Measurements from ENCODE around the gene RBFOX2. TPM values are rescaled to one million over a fixed set of nuclear protein-coding genes. Genes with fewer than 3 reads are reported as not detected.
A peak's percentile ranks its signal among the peaks of the same experiment; 100 is the strongest.
"Not testable (repeated sequence)": the region's sequence is repeated elsewhere in the genome, so short reads cannot be mapped to it uniquely, and the experiment has no call there.

Gene RBFOX2, protein sequence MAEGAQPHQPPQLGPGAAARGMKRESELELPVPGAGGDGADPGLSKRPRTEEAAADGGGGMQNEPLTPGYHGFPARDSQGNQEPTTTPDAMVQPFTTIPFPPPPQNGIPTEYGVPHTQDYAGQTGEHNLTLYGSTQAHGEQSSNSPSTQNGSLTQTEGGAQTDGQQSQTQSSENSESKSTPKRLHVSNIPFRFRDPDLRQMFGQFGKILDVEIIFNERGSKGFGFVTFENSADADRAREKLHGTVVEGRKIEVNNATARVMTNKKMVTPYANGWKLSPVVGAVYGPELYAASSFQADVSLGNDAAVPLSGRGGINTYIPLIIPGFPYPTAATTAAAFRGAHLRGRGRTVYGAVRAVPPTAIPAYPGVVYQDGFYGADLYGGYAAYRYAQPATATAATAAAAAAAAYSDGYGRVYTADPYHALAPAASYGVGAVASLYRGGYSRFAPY
- 136 and 147 TPM in 2 replicates for total RNA-seq (2014; rRNA removed; shearing (Covaris generic))

DNA sequence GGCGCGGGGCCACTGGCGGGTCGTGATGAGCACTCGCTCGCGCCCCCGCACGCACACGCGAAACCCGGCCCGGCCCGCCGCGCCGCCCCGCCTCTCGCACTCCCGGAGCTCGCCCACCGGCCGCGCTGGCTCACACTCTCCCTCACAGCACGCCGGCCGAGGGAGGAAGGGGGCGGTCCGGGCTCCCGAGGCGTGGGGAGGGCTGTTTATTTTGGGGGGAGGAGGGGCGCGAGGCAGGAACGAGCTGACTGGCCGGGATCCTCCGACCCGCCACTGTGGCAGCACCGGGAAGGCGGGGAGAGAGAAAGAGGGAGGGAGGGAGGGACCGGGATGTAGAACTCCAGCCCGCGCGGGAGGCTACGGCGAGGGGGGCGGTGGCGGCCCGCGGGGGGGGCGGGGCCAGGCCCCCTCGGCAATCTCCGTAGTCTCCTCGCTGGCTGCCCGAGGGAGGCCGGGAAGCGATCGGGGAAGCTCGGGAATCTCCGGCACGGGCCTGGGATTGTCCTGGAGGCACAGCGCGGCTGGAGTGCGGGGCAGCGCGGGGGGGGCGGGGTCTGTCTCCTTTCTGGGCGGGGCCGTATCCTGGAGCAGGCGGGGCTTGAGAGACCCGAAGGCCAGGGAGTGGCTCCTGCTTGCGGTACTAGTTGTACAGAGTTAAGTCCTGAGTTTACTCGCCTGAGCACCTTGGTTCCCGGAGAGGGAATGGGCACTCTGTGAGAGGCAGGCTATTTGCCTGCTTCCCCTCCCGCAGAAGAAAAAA, at the start of gene RBFOX2:
Gene RBFOX2, minus strand, starts transcription at position 179 of the 760 bp plus-strand sequence. CDS start 399 bp downstream, outside the sequence.
- peak; percentile 96 to 97 for DNase-seq
- H3K27me3 ChIP-seq: no peaks in the 10 kb centered on the region
- H3K36me3 ChIP-seq: no peaks in the 10 kb centered on the region
- H3K4me3 ChIP-seq: peak within 1 kb of the TSS; percentile 89
- no peaks in the 10 kb centered on the region for H3K4me1 ChIP-seq
- peak within 1 kb of the TSS; percentile 77 for H3K27ac ChIP-seq
- H3K9me3 ChIP-seq (replicated peaks): no peaks in the 10 kb centered on the region

DNA sequence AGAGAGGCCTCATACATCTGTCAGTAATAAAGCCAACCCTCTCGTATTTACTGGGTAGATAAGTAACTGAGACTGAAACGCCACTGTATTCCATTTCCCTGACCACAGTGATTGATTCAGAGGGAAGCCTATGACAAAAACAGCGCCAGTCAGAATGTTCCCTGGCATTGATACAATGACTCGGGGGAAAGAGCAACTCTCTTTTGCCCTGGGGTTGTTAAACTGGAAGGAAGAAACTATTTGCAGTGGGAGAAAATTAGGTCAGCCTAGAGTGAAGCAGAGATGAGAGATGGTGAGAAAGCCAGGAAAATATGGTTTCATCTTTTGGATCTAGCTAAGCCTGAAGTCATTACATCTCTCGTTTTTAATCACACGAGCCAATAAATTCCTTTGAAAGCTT, 48.6 kb upstream of the RBFOX2 start:
- no peaks in the 10 kb centered on the region for H3K27me3 ChIP-seq
- no peaks in the 10 kb centered on the region for H3K36me3 ChIP-seq
- no peaks in the 10 kb centered on the region for H3K4me1 ChIP-seq
- H3K9me3 ChIP-seq (replicated peaks): no peaks in the 10 kb centered on the region
- H3K27ac ChIP-seq: no peak overlapping the region
- no peak overlapping the region for H3K4me3 ChIP-seq
- DNase-seq: no peak

DNA sequence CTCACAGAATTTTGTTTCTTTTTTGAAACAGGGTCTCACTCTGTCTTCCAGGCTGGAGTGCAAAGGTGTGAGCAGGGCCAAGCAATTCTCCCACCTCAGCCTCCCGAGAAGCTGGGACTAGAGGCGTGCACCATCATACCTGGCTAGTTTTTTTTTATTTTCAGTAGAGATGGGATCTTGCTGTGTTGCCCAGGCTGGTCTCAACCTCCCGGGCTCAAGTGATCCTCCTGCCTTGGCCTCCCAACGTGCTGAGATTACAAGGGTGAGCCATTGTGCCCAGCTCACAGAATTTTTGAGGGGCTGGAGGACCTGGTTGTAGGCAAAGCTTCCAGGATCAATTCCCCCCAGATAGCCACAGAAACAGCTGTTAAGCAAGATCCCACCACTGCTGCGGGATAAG, 47.1 kb upstream of the RBFOX2 start:
- H3K36me3 ChIP-seq: no peaks in the 10 kb centered on the region
- H3K27ac ChIP-seq: no peak overlapping the region
- H3K9me3 ChIP-seq (replicated peaks): no peaks in the 10 kb centered on the region
- H3K4me3 ChIP-seq: no peak overlapping the region
- H3K27me3 ChIP-seq: no peaks in the 10 kb centered on the region
- no peaks in the 10 kb centered on the region for H3K4me1 ChIP-seq
- no peak for DNase-seq

DNA sequence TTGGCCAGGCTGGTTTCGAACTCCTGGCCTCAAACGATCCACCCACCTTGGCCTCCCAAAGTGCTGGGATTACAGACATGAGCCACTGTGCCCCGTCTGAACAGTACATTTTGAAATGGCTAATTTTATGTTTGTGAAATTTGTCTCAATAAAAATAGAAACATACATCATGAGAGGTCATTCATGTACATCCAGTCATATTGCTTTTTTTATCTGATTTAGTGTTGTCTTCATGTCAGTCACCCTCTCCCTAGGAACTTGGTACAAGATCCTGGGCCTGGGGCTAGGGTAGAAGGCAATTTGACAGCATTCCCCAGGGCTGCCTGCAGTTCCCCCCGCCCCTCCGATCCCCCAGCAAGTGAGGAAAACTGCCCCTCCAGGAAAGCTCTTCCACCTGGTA, 46.6 kb upstream of the RBFOX2 start:
- Histone ChIP-seq H3K36me3 (no peaks in the 10 kb centered on the region), H3K27ac (no peak overlapping the region), H3K9me3 (replicated peaks) (no peaks in the 10 kb centered on the region), H3K4me3 (no peak overlapping the region), H3K4me1 (no peaks in the 10 kb centered on the region), H3K27me3 (no peaks in the 10 kb centered on the region)
- no peak for DNase-seq

DNA sequence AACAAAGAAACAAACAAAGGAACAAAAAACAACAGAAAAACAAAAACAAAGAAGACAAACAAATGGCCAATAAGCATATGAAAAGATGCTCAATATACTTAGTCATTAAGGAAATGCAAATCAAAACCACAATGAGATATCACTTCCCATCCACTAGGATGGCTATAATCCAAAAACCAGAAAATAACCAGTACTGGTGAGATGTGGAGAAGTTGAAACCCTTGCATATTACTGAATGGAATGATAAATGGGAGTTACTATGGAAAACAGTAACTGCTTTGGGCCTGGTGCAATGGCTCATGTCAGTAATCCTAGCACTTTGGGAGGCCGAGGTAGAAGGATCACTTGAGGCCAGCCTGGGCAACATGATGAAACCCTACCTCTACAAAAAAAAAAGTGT, 44.9 kb upstream of the RBFOX2 start:
- no peaks in the 10 kb centered on the region for H3K4me1 ChIP-seq
- H3K9me3 ChIP-seq (replicated peaks): no peaks in the 10 kb centered on the region
- H3K36me3 ChIP-seq: no peaks in the 10 kb centered on the region
- no peaks in the 10 kb centered on the region for H3K27me3 ChIP-seq
- H3K4me3 ChIP-seq: no peak overlapping the region
- H3K27ac ChIP-seq: no peak overlapping the region
- no peak for DNase-seq

DNA sequence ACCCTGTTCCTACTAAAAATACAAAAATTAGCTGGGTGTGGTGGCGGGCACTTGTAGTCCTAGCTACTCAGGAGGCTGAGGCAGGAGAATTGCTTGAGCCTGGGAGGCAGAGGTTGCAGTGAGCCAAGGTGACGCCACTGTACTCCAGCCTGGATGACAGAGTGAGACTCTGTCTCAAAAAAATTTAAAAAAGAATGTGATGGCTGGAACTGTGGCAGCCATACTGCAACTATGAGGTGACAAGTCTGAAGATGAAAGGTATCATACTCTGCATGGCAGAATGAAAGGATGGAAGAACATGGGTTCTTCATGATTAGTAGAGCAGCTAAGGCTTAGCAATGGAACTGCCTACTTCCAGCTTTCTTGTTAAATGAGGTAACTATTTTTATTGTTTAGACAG, 42.0 kb upstream of the RBFOX2 start:
- H3K4me3 ChIP-seq; H3K9me3 ChIP-seq (replicated peaks); H3K36me3 ChIP-seq; H3K27me3 ChIP-seq; H3K4me1 ChIP-seq; DNase-seq; H3K27ac ChIP-seq: not testable (repeated sequence)

DNA sequence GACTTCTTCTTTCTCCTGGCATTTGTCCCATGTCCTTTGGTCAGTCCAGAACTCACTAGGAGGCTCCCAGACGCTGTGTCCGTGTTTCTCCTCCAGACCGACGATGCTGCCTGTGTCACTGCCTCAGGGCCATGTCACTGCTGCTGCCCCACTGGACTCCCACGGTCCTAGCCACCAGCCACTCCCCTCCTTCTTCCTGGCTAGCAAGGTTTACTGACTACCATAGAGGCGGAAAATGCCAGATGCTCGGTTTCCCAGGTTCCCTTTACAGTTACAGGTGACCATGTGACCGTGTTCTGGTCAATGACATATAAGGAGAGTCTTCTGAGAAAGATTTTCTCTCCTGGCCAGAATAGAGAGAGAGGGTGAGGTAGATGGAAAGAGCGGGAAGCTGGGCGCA, 40.7 kb upstream of the RBFOX2 start:
- no peak overlapping the region for H3K4me3 ChIP-seq
- no peaks in the 10 kb centered on the region for H3K9me3 ChIP-seq (replicated peaks)
- H3K27ac ChIP-seq: no peak overlapping the region
- H3K4me1 ChIP-seq: peaks cover 4% of the 10 kb centered on the region; the same call in 1 of the 2 replicates
- H3K36me3 ChIP-seq: no peaks in the 10 kb centered on the region
- no peak for DNase-seq
- no peaks in the 10 kb centered on the region for H3K27me3 ChIP-seq

DNA sequence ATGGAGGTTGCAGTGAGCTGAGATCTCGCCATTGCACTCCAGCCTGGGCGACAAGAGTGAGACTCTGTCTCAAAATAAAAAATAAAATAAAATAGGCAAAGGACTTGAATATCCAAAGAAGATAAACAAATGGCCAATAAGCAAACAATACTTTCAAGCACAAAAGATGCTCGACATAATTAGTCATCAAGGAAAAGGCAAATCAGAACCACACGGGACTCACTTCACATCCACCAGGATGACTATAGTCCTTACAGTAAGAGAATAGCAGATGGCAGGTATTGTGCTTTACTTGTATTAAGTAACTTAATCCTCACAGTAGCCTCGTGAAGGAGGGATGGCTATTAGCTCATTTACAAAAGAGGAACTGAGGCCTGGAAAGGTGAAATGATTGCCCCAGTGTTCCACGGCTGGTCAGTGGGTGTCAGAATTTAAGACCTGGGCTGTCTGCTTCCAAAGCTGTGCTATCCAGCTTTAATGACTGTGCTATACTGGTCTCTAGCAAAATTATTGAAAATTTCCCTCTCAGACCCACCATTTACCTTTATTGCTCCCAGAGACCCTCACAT, 40.2 kb upstream of the RBFOX2 start:
- H3K36me3 ChIP-seq: no peaks in the 10 kb centered on the region
- H3K4me3 ChIP-seq: no peak overlapping the region
- no peaks in the 10 kb centered on the region for H3K9me3 ChIP-seq (replicated peaks)
- DNase-seq: no peak
- H3K27me3 ChIP-seq: no peaks in the 10 kb centered on the region
- no peak overlapping the region for H3K27ac ChIP-seq
- H3K4me1 ChIP-seq: peaks cover 4% of the 10 kb centered on the region; the same call in 1 of the 2 replicates

DNA sequence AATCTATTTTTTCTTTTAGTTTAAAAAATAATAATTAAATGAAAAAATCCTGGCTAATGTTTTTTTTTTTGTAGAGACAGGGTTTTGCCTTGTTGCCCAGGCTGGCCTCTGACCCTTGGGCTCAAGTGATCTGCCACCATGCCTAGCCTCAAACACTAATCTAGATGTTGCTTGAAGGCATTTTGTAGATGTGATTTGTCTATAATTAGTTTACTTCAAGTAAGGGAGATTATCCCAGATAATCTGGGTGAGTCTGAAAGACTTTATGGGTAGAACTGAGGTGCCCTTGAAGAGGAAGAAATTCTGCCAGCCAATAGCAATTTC, 38.6 kb upstream of the RBFOX2 start:
- Histone ChIP-seq H3K4me3 (no peak overlapping the region), H3K36me3 (no peaks in the 10 kb centered on the region), H3K27me3 (no peaks in the 10 kb centered on the region), H3K4me1 (peaks cover 4% of the 10 kb centered on the region; the same call in 1 of the 2 replicates), H3K27ac (no peak overlapping the region), H3K9me3 (replicated peaks) (no peaks in the 10 kb centered on the region)
- no peak for DNase-seq

DNA sequence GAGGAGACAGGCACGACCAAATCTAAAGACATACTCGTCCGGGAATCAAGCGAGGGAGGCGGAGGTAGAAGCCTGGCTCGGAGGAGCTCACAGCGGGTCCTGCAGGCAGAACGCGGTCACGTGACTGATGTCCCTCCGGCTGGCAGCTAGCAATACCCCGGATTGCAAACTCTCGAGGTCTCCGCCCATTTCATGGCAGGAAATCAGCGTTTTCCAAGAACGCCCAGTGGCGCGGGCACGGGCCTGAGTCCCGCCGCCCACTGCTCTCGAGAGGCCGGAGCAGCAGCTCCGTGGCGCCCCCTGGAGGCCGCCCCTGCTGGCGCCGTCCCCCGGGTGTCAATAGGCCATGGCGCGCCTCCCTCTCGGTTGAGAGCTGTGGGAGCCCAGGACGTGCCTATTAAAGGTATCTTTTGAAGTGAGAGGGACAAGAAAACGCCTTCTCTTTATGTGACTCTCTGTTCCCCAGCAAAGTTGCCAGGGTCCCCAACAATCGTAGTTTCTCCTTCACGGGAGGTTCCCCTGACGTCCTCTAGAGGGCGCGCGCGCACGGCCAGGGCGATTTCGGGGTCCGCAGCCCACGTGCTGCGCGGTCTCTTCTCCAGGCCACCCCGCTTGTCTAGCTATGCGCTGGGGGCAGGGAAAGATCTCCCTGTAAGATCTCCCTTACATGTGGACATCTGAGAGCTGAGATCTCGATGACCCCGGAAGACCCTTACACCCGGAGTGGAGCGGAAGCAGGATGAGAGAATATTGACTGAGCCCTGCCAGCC, 37.3 kb upstream of the RBFOX2 start:
- Histone ChIP-seq H3K4me1 (peaks cover 4% of the 10 kb centered on the region; the same call in 1 of the 2 replicates), H3K36me3 (no peaks in the 10 kb centered on the region), H3K27me3 (no peaks in the 10 kb centered on the region), H3K4me3 (peak overlapping the region; percentile 68), H3K9me3 (replicated peaks) (no peaks in the 10 kb centered on the region), H3K27ac (peak overlapping the region; percentile 78)
- peak; percentile 95 to 96 for DNase-seq

DNA sequence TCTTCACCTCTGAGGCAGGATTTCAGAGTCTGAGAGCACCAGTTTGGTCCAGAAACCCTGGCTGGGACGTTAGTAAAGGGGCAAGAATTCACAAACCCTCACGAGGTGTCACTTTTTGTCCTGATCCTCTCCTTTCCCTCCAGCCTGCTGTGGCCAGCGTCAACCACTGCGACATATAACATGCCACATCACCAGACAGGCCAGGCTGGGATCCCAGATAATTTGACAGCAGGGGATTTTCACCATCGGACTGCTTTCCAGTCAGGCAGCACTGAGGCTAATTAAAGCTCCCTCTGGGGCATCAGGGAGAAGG, 36.8 kb upstream of the RBFOX2 start:
- H3K9me3 ChIP-seq (replicated peaks): no peaks in the 10 kb centered on the region
- H3K36me3 ChIP-seq: no peaks in the 10 kb centered on the region
- H3K4me3 ChIP-seq: peak overlapping the region; percentile 68
- H3K4me1 ChIP-seq: peaks cover 4% of the 10 kb centered on the region; the same call in 1 of the 2 replicates
- no peak for DNase-seq
- no peaks in the 10 kb centered on the region for H3K27me3 ChIP-seq
- H3K27ac ChIP-seq: peak overlapping the region; percentile 78

DNA sequence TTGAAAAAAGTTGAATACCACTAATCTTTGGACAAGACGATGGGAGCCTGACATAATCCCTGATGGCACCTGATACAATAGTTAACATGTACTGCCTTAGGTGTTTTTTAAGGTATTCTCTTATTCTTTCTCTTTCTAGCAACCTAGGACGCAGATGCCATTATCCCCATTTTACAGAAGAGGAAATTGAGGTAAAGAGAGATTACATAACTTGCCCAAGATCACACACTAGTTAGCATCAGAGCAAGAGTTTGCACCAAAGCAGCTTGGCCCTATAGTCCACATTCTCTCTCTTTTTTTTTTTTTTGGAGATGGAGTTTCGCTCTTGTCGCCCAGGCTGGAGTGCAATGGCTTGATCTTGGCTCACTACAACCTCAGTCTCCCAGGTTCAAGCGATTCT, 35.7 kb upstream of the RBFOX2 start:
- H3K27me3 ChIP-seq: no peaks in the 10 kb centered on the region
- DNase-seq: no peak
- H3K36me3 ChIP-seq: no peaks in the 10 kb centered on the region
- peaks cover 4% of the 10 kb centered on the region; the same call in 1 of the 2 replicates for H3K4me1 ChIP-seq
- no peaks in the 10 kb centered on the region for H3K9me3 ChIP-seq (replicated peaks)
- no peak overlapping the region for H3K4me3 ChIP-seq
- H3K27ac ChIP-seq: no peak overlapping the region

DNA sequence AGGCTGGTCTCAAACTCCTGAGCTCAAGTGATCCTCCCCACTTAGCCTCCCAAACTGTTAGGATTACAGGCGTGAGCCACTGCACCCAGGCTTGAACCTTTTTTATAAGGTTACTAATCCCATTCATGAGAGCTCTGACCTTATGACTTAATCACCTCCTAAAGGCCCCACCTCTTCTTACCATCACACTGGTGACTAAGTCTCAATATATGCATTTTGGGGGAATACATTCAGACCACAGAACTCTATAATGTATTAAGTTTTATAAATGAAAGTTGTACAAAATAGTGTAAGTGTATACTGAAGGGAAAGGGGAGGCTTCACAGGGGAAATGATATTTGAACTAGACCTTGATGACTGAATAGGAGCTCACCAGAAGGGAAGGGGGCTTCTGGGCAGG, 28.4 kb upstream of the RBFOX2 start:
- Histone ChIP-seq H3K27ac (no peak overlapping the region), H3K36me3 (no peaks in the 10 kb centered on the region), H3K4me3 (no peak overlapping the region), H3K4me1 (peaks cover 5% of the 10 kb centered on the region; the same call in 1 of the 2 replicates), H3K27me3 (no peaks in the 10 kb centered on the region), H3K9me3 (replicated peaks) (no peaks in the 10 kb centered on the region)
- no peak for DNase-seq

DNA sequence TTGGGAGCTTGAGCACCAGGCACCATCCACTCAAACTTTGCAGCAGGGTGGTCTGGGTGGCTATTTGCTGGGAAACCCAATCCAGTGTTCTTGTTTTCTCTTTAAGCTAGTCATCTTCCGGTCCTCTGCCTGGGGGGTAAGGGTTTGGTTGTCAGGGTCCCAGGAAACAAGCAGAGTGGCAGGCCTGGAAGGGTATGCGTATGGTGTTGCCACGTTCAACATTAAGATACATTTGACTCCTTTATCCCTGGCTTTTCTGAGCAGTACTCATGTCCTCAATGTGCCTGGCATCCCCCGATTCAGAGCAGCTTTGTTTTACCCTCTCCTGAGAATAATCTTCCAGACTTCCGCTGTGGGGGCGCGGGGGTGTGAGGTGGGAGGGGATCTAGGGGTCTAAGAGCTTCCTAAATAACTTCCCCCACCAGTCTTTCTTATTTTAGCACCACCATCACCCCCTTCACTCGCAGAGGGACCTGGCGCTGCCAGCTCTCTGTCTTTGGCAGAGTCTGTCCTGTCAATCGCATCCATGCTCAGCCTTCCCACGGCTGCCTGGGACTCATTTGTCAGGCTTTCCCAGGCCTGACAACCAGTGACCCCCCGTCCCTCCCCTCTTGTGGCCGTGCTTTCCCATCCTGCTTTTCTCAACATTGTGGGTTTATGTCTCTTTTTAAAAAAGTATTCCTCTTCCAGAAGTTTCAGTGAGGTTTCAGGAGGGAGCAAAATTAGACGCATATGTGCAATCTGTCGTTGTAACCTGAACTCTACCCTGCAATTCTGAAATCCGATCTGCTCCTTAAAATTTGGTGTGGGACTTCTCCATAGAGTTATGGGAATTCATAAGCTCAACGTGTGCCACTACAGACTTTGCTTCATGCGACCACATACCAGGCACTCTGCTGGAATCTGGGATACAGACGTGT, 27.0 kb upstream of the RBFOX2 start:
- H3K36me3 ChIP-seq: no peaks in the 10 kb centered on the region
- no peaks in the 10 kb centered on the region for H3K27me3 ChIP-seq
- peak; percentile 29 to 53 for DNase-seq
- peaks cover 5% of the 10 kb centered on the region; the same call in 1 of the 2 replicates for H3K4me1 ChIP-seq
- H3K27ac ChIP-seq: no peak overlapping the region
- peak overlapping the region; percentile 47 for H3K4me3 ChIP-seq
- no peaks in the 10 kb centered on the region for H3K9me3 ChIP-seq (replicated peaks)

All from SJCRH30 (cell line).